C4-2B (cell line): ENCODE data around the gene ADARB2.

Experiments
- CTCF ChIP-seq: fragments of 450-650 bp; conservative IDR thresholded peaks from 2 replicates; pipeline ENCODE4 v1.5.1; 2017; ENCODE audit warnings: mild to moderate bottlenecking
- ZFX ChIP-seq: fragments of 450-650 bp; IDR thresholded peaks from 2 replicates; pipeline ENCODE4 v1.6.1; 2017

GRCh38 chr10:1661859-1662437, 75.4 kb downstream of the ADARB2 start:
- no peak for TF ChIP-seq CTCF
- TF ChIP-seq ZFX, result no peak
